Ovary (tissue), 9 donors: ENCODE results near the gene TMEM198. TPM values are rescaled to one million over a fixed set of nuclear protein-coding genes. Genes with fewer than 3 reads are reported as not detected.

Experiments used
- DNase-seq, 5 donors: peaks; one replicate each; pipeline ENCODE4 v3.0.0-alpha.2; 2019 to 2020
- H3K27ac ChIP-seq, 2 donors: fragments of 200-600 bp; one replicate each; pipeline versions ENCODE4 v1.5.1 to v1.8.0; 2019 to 2022
- H3K27me3 ChIP-seq: fragments of 200-600 bp; one replicate; pipeline ENCODE4 v1.8.0; 2022
- H3K36me3 ChIP-seq: fragments of 200-600 bp; sonication (generic); one replicate; pipeline ENCODE4 v1.5.1; 2019
- H3K4me1 ChIP-seq: one replicate; pipeline ENCODE4 v1.8.1; 2013; ENCODE audit warnings: mild to moderate bottlenecking, moderate library complexity; ENCODE audit not compliant: insufficient read depth
- H3K4me3 ChIP-seq: fragments of 200-600 bp; sonication (generic); one replicate; pipeline ENCODE4 v1.5.1; 2017
- H3K9me3 ChIP-seq, 2 donors: fragments of 200-600 bp in 1 of 2; sonication (generic) in 1 of 2; one replicate each; pipeline versions ENCODE4 v1.5.1 to v1.8.1; 2013 to 2019; ENCODE audit warnings: mild to moderate bottlenecking in 1 of 2, moderate library complexity in 1 of 2
- CTCF ChIP-seq, 3 donors: fragments of 450-650 bp in 2 of 3; fragments of 200-600 bp in 1 of 3; IDR thresholded peaks; one replicate each; pipeline versions ENCODE4 v1.5.1 to v1.8.0; 2016 to 2022; ENCODE audit warnings: antibody characterized with exemption in 3 of 3, mild to moderate bottlenecking in 1 of 3
- EP300 ChIP-seq: sonication (generic); formaldehyde crosslinking; IDR thresholded peaks from one replicate; pipeline ENCODE4 v1.6.1; 2017; ENCODE audit warnings: antibody characterized with exemption
- POLR2A ChIP-seq: fragments of 450-650 bp; IDR thresholded peaks from one replicate; pipeline ENCODE4 v1.6.1; 2017; ENCODE audit warnings: antibody characterized with exemption, mild to moderate bottlenecking, moderate library complexity
- WGBS, 3 donors: extraction: QIAGEN DNeasy Blood & Tissue Kit in 1 of 3; methylation state at CpG; one replicate each; pipeline versions ENCODE4 v1.1.5 to v1.1.7; 2013 to 2017; 5-methylcytosine and 5-hydroxymethylcytosine counted together
- intact Hi-C, 4 donors: fragments of 100-400 bp; cut with DNase I; formaldehyde crosslinking; loops; one replicate each; pipeline versions ENCODE4 v1.11.0 to v1.15.1; 2022 to 2023
- polyA plus RNA-seq, 2 donors: library from polyadenylated mRNA; stranded (reverse); fragments of 200-250 nt in 1 of 2; fragments of 350-450 nt in 1 of 2; fragmentation: Illumina TruSeq in 1 of 2; extraction: RNeasy Lipid Tissue Mini Kit (QIAGEN cat#74804) in 1 of 2; gene quantifications; one replicate each; pipeline ENCODE4 v1.2.3, GENCODE V29; 2013 to 2014
- total RNA-seq, 7 donors: library from RNA; depleted of rRNA in 2 of 7; stranded (reverse); fragments of >200 nt in 2 of 7; fragmentation: NEBNext Ultra II Directional in 3 of 7; extraction: Animal tissue kit (Norgen Biotek cat#: 25700) in 3 of 7; gene quantifications; one replicate each; pipeline versions ENCODE4 v1.1.0 to v1.2.4, GENCODE V29; 2016 to 2023
- donor health status: DM: no; HTN: no; CAD: no; lungs with moderate emphysema.
- donor health status: DM: no; HTN: no; CAD: no.
- donor health status: Bipolar disorder and iron deficiency.
- donor health status: DM: yes; HTN: yes; CAD: no.
- donor health status: DM: no; HTN: no; CAD: no.
- donor health status: DM: yes; HTN: yes; CAD: no.

TMEM198 gene
- total and polyA plus RNA-seq, 9 donors = 0.62 to 22.7 (median 10.4) TPM

- Histone ChIP-seq H3K36me3 (no peaks in the 10 kb centered on the region), H3K9me3 (no peaks in the 10 kb centered on the region), H3K27ac (no peak overlapping the region), H3K4me3 (no peak overlapping the region), H3K4me1 (no peaks in the 10 kb centered on the region), H3K27me3 (no peaks in the 10 kb centered on the region)
- 19 to 28% (median 23%) methylated on average over 14 of the region's 14 CpGs for WGBS, 3 donors
- no peak for DNase-seq
- intact Hi-C loops = loop anchor here in 3 of 4 donors (5.0 to 10.0 kb wide), 3 partner anchors 46 to 246 kb away; partner anchors contain the start of gene DNAJB2 (in 2 of the 3)
- TF ChIP-seq CTCF (IDR thresholded peaks at IDR 0.05) = peak in 2 of 3 donors; percentile 44 to 48
- TF ChIP-seq EP300 = no peak
Observed at GRCh38 chr2:219521066-219521880, 22.6 kb upstream of the TMEM198 start.

GRCh38 chr2:219522111-219523030 is 21.5 kb upstream of the TMEM198 start:
- Histone ChIP-seq H3K4me1 (no peaks in the 10 kb centered on the region), H3K4me3 (peak overlapping the region; percentile 27), H3K27me3 (no peaks in the 10 kb centered on the region), H3K9me3 (no peaks in the 10 kb centered on the region), H3K36me3 (no peaks in the 10 kb centered on the region), H3K27ac (no peak overlapping the region)
- 2 to 3% (median 2%) methylated on average over 46 to 70 of the region's 70 CpGs for WGBS, 3 donors
- no peak for TF ChIP-seq EP300
- no peak for TF ChIP-seq CTCF (IDR thresholded peaks at IDR 0.05)
- TF ChIP-seq POLR2A = no peak
- intact Hi-C loops = loop anchor here in 3 of 4 donors (5.0 to 10.0 kb wide), 3 partner anchors 48 to 248 kb away; partner anchors contain the start of gene DNAJB2 (in 2 of the 3)
- peak in 3 of 5 donors; percentile 60 to 62 (median 60) for DNase-seq

GRCh38 chr2:219523031-219523671 is 20.7 kb upstream of the TMEM198 start:
- intact Hi-C loops = loop anchor here in 3 of 4 donors (5.0 to 10.0 kb wide), 3 partner anchors 48 to 248 kb away; partner anchors contain the start of gene DNAJB2 (in 2 of the 3)
- no peak overlapping the region for H3K27ac ChIP-seq
- TF ChIP-seq POLR2A = no peak

GRCh38 chr2:219524817-219525216 is 19.0 kb upstream of the TMEM198 start:
- H3K4me1 ChIP-seq = no peaks in the 10 kb centered on the region
- H3K9me3 ChIP-seq = no peaks in the 10 kb centered on the region
- TF ChIP-seq POLR2A = no peak
- no peaks in the 10 kb centered on the region for H3K36me3 ChIP-seq
- 88 to 94% (median 90%) methylated on average over 2 of the region's 2 CpGs for WGBS, 3 donors
- no peak overlapping the region for H3K27ac ChIP-seq
- intact Hi-C loops = loop anchor here in 3 of 4 donors (2.0 to 10.0 kb wide), 5 partner anchors 42 to 250 kb away; partner anchors contain the start of gene DNAJB2 (in 2 of the 3)
- no peak overlapping the region for H3K4me3 ChIP-seq
- no peaks in the 10 kb centered on the region for H3K27me3 ChIP-seq
- DNase-seq = no peak

More at GRCh38 chr2:219523031-219523671, 20.7 kb upstream of the TMEM198 start:
- WGBS, 3 donors = 25 to 29% (median 28%) methylated on average over 24 of the region's 24 CpGs
- H3K36me3 ChIP-seq = no peaks in the 10 kb centered on the region
- peak overlapping the region; percentile 27 for H3K4me3 ChIP-seq
- DNase-seq = no peak
- no peaks in the 10 kb centered on the region for H3K27me3 ChIP-seq
- H3K9me3 ChIP-seq = no peaks in the 10 kb centered on the region
- H3K4me1 ChIP-seq = no peaks in the 10 kb centered on the region
